Kidney (tissue), 14 donors: ENCODE results near the gene ZNF358. TPM values are rescaled to one million over a fixed set of nuclear protein-coding genes. Genes with fewer than 3 reads are reported as not detected.
"Not testable (repeated sequence)": the region's sequence is repeated elsewhere in the genome, so short reads cannot be mapped to it uniquely, and the experiment has no call there.

ENCODE experiments used
- DNase-seq, 5 donors: peaks; one replicate each; pipeline ENCODE4 v3.0.0-alpha.2; 2013 to 2020
- FAIRE-seq: peaks from 2 replicates; lab custom pipeline; 2012; peaks lifted over from hg19 to GRCh38; lab: Jason Lieb, UNC
- H3K27ac ChIP-seq, 2 donors: one replicate each; pipeline ENCODE4 v1.7.0; 2013; ENCODE audit warnings: low read depth in 2 of 2, low read length in 2 of 2, inconsistent platforms in 1 of 2
- H3K27me3 ChIP-seq: one replicate; pipeline ENCODE4 v1.7.1; 2013; ENCODE audit warnings: low read length, inconsistent platforms; ENCODE audit not compliant: control insufficient read depth, insufficient read depth
- H3K36me3 ChIP-seq, 3 donors: one replicate each; pipeline versions ENCODE4 v1.7.0 to v1.7.1; 2013; ENCODE audit warnings: low read length in 3 of 3, control low read depth in 1 of 3, inconsistent platforms in 1 of 3; ENCODE audit not compliant: insufficient read depth in 3 of 3, control insufficient read depth in 2 of 3
- H3K4me1 ChIP-seq, 3 donors: one replicate each; pipeline versions ENCODE4 v1.7.0 to v1.7.1; 2013; ENCODE audit warnings: low read length in 3 of 3, inconsistent platforms in 1 of 3, low read depth in 1 of 3; ENCODE audit not compliant: control insufficient read depth in 2 of 3, insufficient read depth in 2 of 3
- H3K4me3 ChIP-seq, 3 donors: one replicate each; pipeline versions ENCODE4 v1.7.0 to v1.8.1; 2013; ENCODE audit warnings: low read length in 3 of 3, control low read depth in 1 of 3, inconsistent platforms in 1 of 3
- H3K9ac ChIP-seq, 3 donors: one replicate each; pipeline versions ENCODE4 v1.7.0 to v1.7.1; 2013; ENCODE audit warnings: low read length in 3 of 3, control low read depth in 1 of 3, inconsistent platforms in 1 of 3
- H3K9me3 ChIP-seq, 3 donors: one replicate each; pipeline versions ENCODE4 v1.7.0 to v1.7.1; 2013; ENCODE audit warnings: low read length in 3 of 3, control low read depth in 1 of 3, inconsistent platforms in 1 of 3; ENCODE audit not compliant: control insufficient read depth in 2 of 3, insufficient read depth in 1 of 3
- CTCF ChIP-seq: IDR thresholded peaks from 3 replicates; pipeline ENCODE4 v1.5.1; 2012; ENCODE audit warnings: mild to moderate bottlenecking, moderate library complexity, borderline replicate concordance; ENCODE audit not compliant: insufficient read depth; ENCODE audit errors: extremely low read depth
- intact Hi-C: fragments of 100-400 bp; cut with DNase I; formaldehyde crosslinking; loops from one replicate; pipeline ENCODE4 v1.11.1; 2022
- polyA plus RNA-seq: library from polyadenylated mRNA; stranded (reverse); fragments of 350-450 nt; fragmentation: Illumina TruSeq; extraction: RNeasy Lipid Tissue Mini Kit (QIAGEN cat#74804); gene quantifications from one replicate; pipeline ENCODE4 v1.2.3, GENCODE V29; 2014; ENCODE audit warnings: low read depth, low replicate concordance; ENCODE audit not compliant: insufficient read depth
- total RNA-seq: library from RNA; stranded (reverse); fragmentation: NEBNext Ultra II Directional; extraction: Animal tissue kit (Norgen Biotek cat#: 25700); gene quantifications from one replicate; pipeline ENCODE4 v1.2.1, GENCODE V29; 2021
- donor health status: control.
- donor health status: control.
- donor health status: control.
- donor health status: control.
- donor health status: control.
- donor health status: DM: yes; HTN: yes; CAD: no.
- donor health status: Normal renal cell carcinoma (clear cell type).

The ZNF358 gene
- total and polyA plus RNA-seq, 2 donors from 2014 or later = 39.1 to 79.1 TPM

DNA sequence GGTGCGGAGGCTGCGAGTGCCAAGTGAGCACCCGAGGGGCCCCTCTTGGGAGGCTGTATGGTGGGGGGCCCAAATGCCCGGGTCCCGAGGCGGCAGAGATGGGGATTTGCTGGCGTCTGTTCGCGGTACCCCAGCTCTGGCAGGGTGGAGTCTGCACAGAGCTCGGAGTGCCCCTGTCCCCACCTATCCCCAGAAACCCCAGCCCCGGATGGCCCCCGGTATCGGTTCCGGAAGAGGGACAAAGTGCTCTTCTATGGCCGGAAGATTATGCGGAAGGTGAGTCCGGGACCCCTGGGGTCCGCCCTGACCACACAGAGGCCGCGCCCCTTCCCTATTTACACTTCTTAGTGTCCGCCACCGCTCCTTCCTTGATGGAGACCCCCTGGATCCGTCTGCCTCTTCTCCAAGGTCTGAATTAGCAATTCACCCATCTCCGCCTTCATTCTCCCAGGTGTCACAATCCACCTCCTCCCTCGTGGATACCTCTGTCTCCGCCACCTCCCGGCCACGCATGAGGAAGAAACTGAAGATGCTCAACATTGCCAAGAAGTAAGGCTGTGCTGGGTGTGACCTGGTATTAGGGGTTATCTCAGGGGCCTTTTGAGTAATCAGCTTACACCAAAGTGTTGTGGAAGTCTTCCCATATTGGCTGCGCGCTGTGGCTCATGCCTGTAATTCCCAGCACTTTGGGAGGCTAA lies 20.2 kb downstream of the ZNF358 start:
- Histone ChIP-seq H3K4me1 (peaks cover 0 to 8% (median 0%) of the 10 kb centered on the region in 3 donors), H3K4me3 (peak overlapping the region; percentile 65 to 93 (median 86)), H3K36me3 (peaks cover 0 to 15% (median 3%) of the 10 kb centered on the region in 3 donors), H3K27ac (peak overlapping the region; percentile 66 to 93), H3K9ac (peak overlapping the region; percentile 58 to 93 (median 93)), H3K9me3 (no peaks in the 10 kb centered on the region), H3K27me3 (no peaks in the 10 kb centered on the region)
- DNase-seq = no peak
- no peak for FAIRE-seq
- intact Hi-C loops = no loop called here
- TF ChIP-seq CTCF = no peak

- H3K4me1 ChIP-seq, intact Hi-C loops, H3K4me3 ChIP-seq, FAIRE-seq, DNase-seq, H3K9ac ChIP-seq, H3K9me3 ChIP-seq, H3K27ac ChIP-seq, H3K27me3 ChIP-seq: not testable (repeated sequence)
- H3K36me3 ChIP-seq = peaks cover 3 to 19% (median 11%) of the 10 kb centered on the region in 3 donors
Observed at GRCh38 chr19:7538990-7539389, 23.1 kb downstream of the ZNF358 start.

DNA sequence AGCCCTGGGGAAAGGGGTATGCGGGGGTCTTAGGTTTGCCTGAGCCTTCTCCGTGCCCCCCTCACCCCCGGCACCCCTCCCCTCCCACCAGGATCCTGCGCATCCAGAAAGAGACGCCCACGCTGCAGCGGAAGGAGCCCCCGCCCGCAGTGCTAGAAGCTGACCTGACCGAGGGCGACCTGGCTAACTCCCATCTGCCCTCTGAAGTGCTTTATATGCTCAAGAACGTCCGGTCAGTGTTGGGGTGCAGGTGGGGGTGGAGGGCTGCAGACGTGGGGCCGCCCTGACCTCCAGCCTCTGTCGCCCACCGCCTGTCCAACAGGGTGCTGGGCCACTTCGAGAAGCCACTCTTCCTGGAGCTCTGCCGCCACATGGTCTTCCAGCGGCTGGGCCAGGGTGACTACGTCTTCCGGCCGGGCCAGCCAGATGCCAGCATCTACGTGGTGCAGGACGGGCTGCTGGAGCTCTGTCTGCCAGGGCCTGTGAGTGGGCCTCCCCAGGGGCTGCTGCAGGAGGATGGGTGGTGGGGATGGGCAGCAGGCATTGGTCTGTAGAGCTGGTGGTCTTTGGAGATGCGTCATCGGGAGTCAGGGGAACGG lies 24.0 kb downstream of the ZNF358 start:
- no peak overlapping the region for H3K4me3 ChIP-seq
- no peak for TF ChIP-seq CTCF
- peaks cover 3 to 19% (median 11%) of the 10 kb centered on the region in 3 donors for H3K36me3 ChIP-seq
- FAIRE-seq (no peak), DNase-seq (no peak)
- intact Hi-C loops = no loop called here
- H3K9me3 ChIP-seq = no peaks in the 10 kb centered on the region
- no peak overlapping the region for H3K27ac ChIP-seq
- no peak overlapping the region for H3K9ac ChIP-seq
- H3K27me3 ChIP-seq = no peaks in the 10 kb centered on the region
- H3K4me1 ChIP-seq = peaks cover 0 to 4% (median 0%) of the 10 kb centered on the region in 3 donors

GRCh38 chr19:7540761-7541474 lies 25.0 kb downstream of the ZNF358 start:
- Histone ChIP-seq H3K27ac (no peak overlapping the region), H3K9ac (no peak overlapping the region), H3K36me3 (peaks cover 3 to 19% (median 11%) of the 10 kb centered on the region in 3 donors), H3K27me3 (no peaks in the 10 kb centered on the region), H3K9me3 (no peaks in the 10 kb centered on the region), H3K4me3 (no peak overlapping the region), H3K4me1 (peaks cover 0 to 4% (median 0%) of the 10 kb centered on the region in 3 donors)
- DNase-seq (peak in 3 of 5 donors; percentile 32 to 73 (median 51)), FAIRE-seq (no peak)
- TF ChIP-seq CTCF = no peak
- intact Hi-C loops = no loop called here
